ENCODE results near the gene KLHL29. TPM values are rescaled to one million over a fixed set of nuclear protein-coding genes. Genes with fewer than 3 reads are reported as not detected.

Gene KLHL29
- total and polyA plus RNA-seq, 2 experiments from 2014 or later, result 1.9 to 6.4 TPM

DNA sequence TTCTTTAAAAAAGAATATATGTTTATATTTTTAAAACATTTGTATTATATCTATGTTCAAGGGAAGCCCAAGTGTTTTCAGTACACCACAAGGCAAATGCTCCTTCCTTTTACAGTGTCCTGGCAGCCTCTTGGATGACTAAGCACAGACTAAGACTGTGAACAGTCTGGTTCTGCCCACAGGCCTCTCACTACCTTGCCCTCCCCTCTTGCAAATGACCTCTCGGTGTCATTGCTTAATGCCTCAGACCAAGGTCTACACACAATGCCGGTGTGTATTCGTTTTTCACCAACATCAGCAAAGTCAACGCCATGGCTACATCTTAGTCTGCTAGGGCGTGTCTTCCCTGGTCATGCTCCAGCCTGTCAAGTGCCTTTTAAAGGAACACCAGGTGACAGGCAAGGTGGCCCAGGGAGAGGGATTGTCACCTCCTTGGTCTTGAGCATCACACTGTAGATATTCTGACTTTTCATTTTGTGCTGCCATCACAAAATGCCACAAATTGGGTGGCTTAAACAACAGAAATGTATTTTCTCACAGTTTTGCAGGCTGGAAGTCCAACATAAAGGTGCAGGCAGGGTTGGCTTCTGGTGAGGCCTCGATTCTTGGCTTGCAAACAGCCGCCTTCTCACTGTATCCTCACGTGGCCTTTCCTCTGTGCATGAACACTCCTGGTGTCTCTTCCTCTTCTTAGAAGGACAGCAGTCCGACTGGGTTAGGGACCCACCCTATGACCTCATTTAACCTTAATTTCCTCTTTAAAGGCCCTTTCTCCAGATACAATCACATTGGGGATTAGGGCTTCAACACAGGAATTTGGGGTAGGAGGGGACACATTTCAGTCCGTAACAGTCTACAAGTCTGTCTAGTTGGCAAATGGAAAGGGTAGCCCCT is 266.5 kb downstream of the KLHL29 start:
- H3K4me2 ChIP-seq (ENCODE audit: unreplicated experiment), result peak overlapping the region; percentile 10
- TF ChIP-seq EZH2phosphoT487 (IDR thresholded peaks at IDR 0.05; ENCODE audit: insufficient read depth, low read depth) (no peak), EZH2 (IDR thresholded peaks at IDR 0.05; ENCODE audit: insufficient read depth, poor library complexity, severe bottlenecking) (no peak)
- in situ Hi-C loops (cut with MboI), result no loop called here

DNA sequence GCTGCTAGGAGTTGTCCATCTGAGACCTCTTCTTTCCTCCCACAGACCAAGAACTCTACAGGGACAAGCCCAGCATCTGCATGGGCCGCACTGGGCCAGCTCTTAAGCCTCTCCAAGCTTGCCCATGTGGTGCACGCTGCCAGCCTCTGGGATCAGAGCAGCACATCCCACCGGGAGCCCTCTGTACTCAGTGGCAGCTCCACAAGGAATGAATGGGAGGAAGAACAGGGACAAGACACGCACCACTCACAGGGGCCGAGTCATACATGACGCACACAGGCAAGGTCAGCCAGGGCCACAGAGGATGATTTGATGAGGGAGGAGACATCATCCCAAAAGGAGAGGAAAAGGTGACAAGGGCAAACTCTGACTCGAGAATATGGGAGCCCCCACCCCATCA is 268.3 kb downstream of the KLHL29 start:
- Histone ChIP-seq H4K20me1 (ENCODE audit: insufficient read depth) (no peaks in the 10 kb centered on the region), H3K4me2 (ENCODE audit: unreplicated experiment) (no peak overlapping the region), H3K4me3 (no peak overlapping the region), H3K27me3 (replicated peaks; ENCODE audit: insufficient read depth) (no peaks in the 10 kb centered on the region), H3K9ac (no peak overlapping the region), H2AFZ (no peak overlapping the region), H3K4me1 (ENCODE audit: insufficient read depth) (peaks cover 11% of the 10 kb centered on the region), H3K36me3 (ENCODE audit: low read depth) (no peaks in the 10 kb centered on the region), H3F3A (ENCODE audit: insufficient read depth) (peaks cover 15% of the 10 kb centered on the region), H3K9me3 (ENCODE audit: low read depth) (no peaks in the 10 kb centered on the region), H3K9me2 (ENCODE audit: insufficient read depth) (no peaks in the 10 kb centered on the region), H3K27ac (no peak overlapping the region), H3K79me2 (ENCODE audit: insufficient read depth) (no peaks in the 10 kb centered on the region)
- peak; percentile 36 for DNase-seq
- no peak for TF ChIP-seq EZH2phosphoT487 (IDR thresholded peaks at IDR 0.05; ENCODE audit: insufficient read depth, low read depth)
- no peak for TF ChIP-seq EZH2 (IDR thresholded peaks at IDR 0.05; ENCODE audit: insufficient read depth, poor library complexity, severe bottlenecking)
- in situ Hi-C loops (cut with MboI), result no loop called here
- 70 to 73% methylated on average over 7 of the region's 7 CpGs for WGBS, 2 experiments (ENCODE audit: low coverage in 1 of 2, low lambda C conversion rate in 2 of 2, missing lambda C conversion rate in 2 of 2)

More for the DNA sequence above, 266.5 kb downstream of the KLHL29 start:
- Histone ChIP-seq H3K79me2 (ENCODE audit: insufficient read depth) (no peaks in the 10 kb centered on the region), H4K20me1 (ENCODE audit: insufficient read depth) (no peaks in the 10 kb centered on the region), H3K9me3 (ENCODE audit: low read depth) (no peaks in the 10 kb centered on the region), H3K4me3 (no peak overlapping the region), H3K9me2 (ENCODE audit: insufficient read depth) (no peaks in the 10 kb centered on the region), H3K36me3 (ENCODE audit: low read depth) (no peaks in the 10 kb centered on the region), H3K9ac (no peak overlapping the region), H3K27me3 (replicated peaks; ENCODE audit: insufficient read depth) (no peaks in the 10 kb centered on the region), H3K27ac (peak overlapping the region; percentile 54), H2AFZ (no peak overlapping the region), H3K4me1 (ENCODE audit: insufficient read depth) (peaks cover 11% of the 10 kb centered on the region), H3F3A (ENCODE audit: insufficient read depth) (peaks cover 15% of the 10 kb centered on the region)
- WGBS, 2 experiments (ENCODE audit: low coverage in 1 of 2, low lambda C conversion rate in 2 of 2, missing lambda C conversion rate in 2 of 2), result 70 to 75% methylated on average over 10 of the region's 10 CpGs
- DNase-seq, result peak; percentile 90

DNA sequence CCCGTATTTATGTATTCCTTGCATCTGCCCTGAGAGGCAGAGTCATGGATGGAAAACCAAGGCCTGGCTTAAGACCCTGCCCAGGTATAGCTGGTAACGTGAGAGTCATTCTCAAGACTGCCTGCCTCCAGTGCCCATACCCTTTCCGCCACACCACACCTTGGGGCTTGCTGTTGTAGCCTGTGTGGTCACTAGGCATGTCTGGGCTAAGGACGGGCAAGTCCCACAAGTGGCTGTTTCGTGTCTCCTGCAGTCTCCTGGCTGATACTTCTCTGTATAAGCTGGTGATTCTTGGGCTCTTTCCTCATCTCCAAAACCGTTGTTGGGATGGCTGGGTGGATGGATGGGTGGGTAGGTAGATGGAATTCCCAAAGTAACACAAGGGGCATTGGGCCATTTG is 269.8 kb downstream of the KLHL29 start:
- Histone ChIP-seq H3K4me3 (no peak overlapping the region), H2AFZ (no peak overlapping the region), H3K79me2 (ENCODE audit: insufficient read depth) (no peaks in the 10 kb centered on the region), H3K27me3 (replicated peaks; ENCODE audit: insufficient read depth) (no peaks in the 10 kb centered on the region), H3K36me3 (ENCODE audit: low read depth) (no peaks in the 10 kb centered on the region), H3K9ac (no peak overlapping the region), H3K9me3 (ENCODE audit: low read depth) (no peaks in the 10 kb centered on the region), H3K4me1 (ENCODE audit: insufficient read depth) (peaks cover 11% of the 10 kb centered on the region), H3K27ac (no peak overlapping the region), H3K4me2 (ENCODE audit: unreplicated experiment) (no peak overlapping the region), H3F3A (ENCODE audit: insufficient read depth) (peaks cover 15% of the 10 kb centered on the region), H4K20me1 (ENCODE audit: insufficient read depth) (no peaks in the 10 kb centered on the region), H3K9me2 (ENCODE audit: insufficient read depth) (no peaks in the 10 kb centered on the region)
- in situ Hi-C loops (cut with MboI), result no loop called here
- no peak for DNase-seq
- WGBS, 2 experiments (ENCODE audit: low coverage in 1 of 2, low lambda C conversion rate in 2 of 2, missing lambda C conversion rate in 2 of 2), result 96 to 97% methylated on average over 6 of the region's 6 CpGs
- no peak for TF ChIP-seq EZH2phosphoT487 (IDR thresholded peaks at IDR 0.05; ENCODE audit: insufficient read depth, low read depth)
- TF ChIP-seq EZH2 (IDR thresholded peaks at IDR 0.05; ENCODE audit: insufficient read depth, poor library complexity, severe bottlenecking), result no peak

DNA sequence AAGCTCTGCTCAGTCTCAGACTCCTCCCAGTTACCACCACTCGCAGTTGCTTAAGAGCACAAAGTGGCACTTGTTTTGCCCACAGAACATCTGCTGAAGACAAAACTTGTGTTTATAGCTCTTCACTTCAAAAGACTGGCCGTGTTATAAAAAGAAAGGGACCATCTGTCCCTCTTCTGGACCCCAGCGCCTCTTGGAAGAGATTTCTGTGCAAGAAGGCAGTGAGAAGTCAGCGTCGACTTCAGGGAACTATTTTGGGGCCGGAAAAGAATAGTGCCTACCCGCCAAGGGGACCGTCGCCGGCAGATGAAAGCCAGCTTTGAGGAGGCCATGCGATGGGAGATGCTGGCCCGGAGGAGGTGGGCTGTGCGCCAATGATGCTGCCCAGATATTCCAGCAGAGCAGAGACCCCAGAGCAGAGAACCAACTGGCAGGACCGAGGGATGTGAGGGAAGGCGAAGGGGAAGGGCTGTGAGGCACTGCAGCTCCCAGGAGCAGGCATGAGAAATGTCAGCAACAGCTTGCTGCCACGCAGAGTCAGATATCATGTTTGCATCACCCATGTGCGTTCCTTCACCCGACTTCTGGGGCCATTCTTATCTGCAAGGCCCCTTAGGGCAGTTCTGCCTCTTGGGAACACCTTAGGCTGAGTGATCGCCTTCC is 271.1 kb downstream of the KLHL29 start:
- Histone ChIP-seq H3K4me1 (ENCODE audit: insufficient read depth) (peaks cover 4% of the 10 kb centered on the region; the same call in 1 of the 2 replicates), H3K27me3 (replicated peaks; ENCODE audit: insufficient read depth) (no peaks in the 10 kb centered on the region), H3K9me2 (ENCODE audit: insufficient read depth) (no peaks in the 10 kb centered on the region), H2AFZ (no peak overlapping the region), H3K4me2 (ENCODE audit: unreplicated experiment) (no peak overlapping the region), H3K27ac (no peak overlapping the region), H3K36me3 (ENCODE audit: low read depth) (no peaks in the 10 kb centered on the region), H4K20me1 (ENCODE audit: insufficient read depth) (no peaks in the 10 kb centered on the region), H3K9me3 (ENCODE audit: low read depth) (no peaks in the 10 kb centered on the region), H3F3A (ENCODE audit: insufficient read depth) (peaks cover 6% of the 10 kb centered on the region), H3K79me2 (ENCODE audit: insufficient read depth) (no peaks in the 10 kb centered on the region), H3K9ac (no peak overlapping the region), H3K4me3 (no peak overlapping the region)
- in situ Hi-C loops (cut with MboI), result no loop called here
- no peak for TF ChIP-seq EZH2phosphoT487 (IDR thresholded peaks at IDR 0.05; ENCODE audit: insufficient read depth, low read depth)
- TF ChIP-seq EZH2 (IDR thresholded peaks at IDR 0.05; ENCODE audit: insufficient read depth, poor library complexity, severe bottlenecking), result no peak
- DNase-seq, result no peak
- 68 to 76% methylated on average over 19 of the region's 19 CpGs for WGBS, 2 experiments (ENCODE audit: low coverage in 1 of 2, low lambda C conversion rate in 2 of 2, missing lambda C conversion rate in 2 of 2)

All from GM23248 (cell line).